Measurements from ENCODE around the gene PHACTR4. TPM values are rescaled to one million over a fixed set of nuclear protein-coding genes. Genes with fewer than 3 reads are reported as not detected.
"Not testable (repeated sequence)": the region's sequence is repeated elsewhere in the genome, so short reads cannot be mapped to it uniquely, and the experiment has no call there.

PHACTR4 gene
- total and polyA plus RNA-seq, 5 donors from 2014 or later: 4.9 to 29.4 (median 5.1) TPM

GRCh38 chr1:28518745-28519341 is 149.3 kb downstream of the PHACTR4 start:
- H3K4me1 Mint-ChIP-seq: peaks cover 7 to 57% (median 26%) of the 10 kb centered on the region in 4 donors
- peak overlapping the region; percentile 79 to 86 (median 80) for H3K27ac Mint-ChIP-seq
- ATAC-seq (ENCODE audit: low read depth in 2 of 2) (no peak), DNase-seq (peak in 1 of 3 donors; percentile 68)
- Histone ChIP-seq H3K36me3 (ENCODE audit: control insufficient read depth, insufficient read depth, low read length) (peaks cover 1% of the 10 kb centered on the region), H3K4me3 (ENCODE audit: low read depth, low read length) (peak overlapping the region; percentile 67), H3K27me3 (ENCODE audit: control insufficient read depth, insufficient read depth, low read length) (no peaks in the 10 kb centered on the region), H3K9me3 (ENCODE audit: control insufficient read depth in 2 of 2, low read length in 2 of 2) (no peaks in the 10 kb centered on the region), H3K4me1 (ENCODE audit: control insufficient read depth, insufficient read depth, low read length, poor library complexity, severe bottlenecking) (peaks cover 18% of the 10 kb centered on the region), H3K27ac (ENCODE audit: insufficient read depth, low read length, poor library complexity, severe bottlenecking) (peak overlapping the region; percentile 45)
- no peaks in the 10 kb centered on the region for H3K27me3 Mint-ChIP-seq
- H3K4me3 Mint-ChIP-seq: peak overlapping the region; percentile 79 to 98 (median 92)
- peaks cover 8% of the 10 kb centered on the region for H3K36me3 Mint-ChIP-seq
- peaks cover 0 to 2% (median 0%) of the 10 kb centered on the region in 7 donors for H3K9me3 Mint-ChIP-seq

GRCh38 chr1:28519946-28520725 is 150.6 kb downstream of the PHACTR4 start:
- H3K9me3 ChIP-seq (ENCODE audit: control insufficient read depth in 2 of 2, low read length in 2 of 2): no peaks in the 10 kb centered on the region
- no peaks in the 10 kb centered on the region for H3K27me3 ChIP-seq (ENCODE audit: control insufficient read depth, insufficient read depth, low read length)
- ATAC-seq (ENCODE audit: low read depth in 2 of 2) (no peak), DNase-seq (no peak)
- Mint-ChIP-seq H3K4me3 (peak overlapping the region in 3 of 4 donors; percentile 4 to 86 (median 56)), H3K27ac (peak overlapping the region in 2 of 3 donors; percentile 26 to 43), H3K36me3 (peaks cover 4% of the 10 kb centered on the region), H3K4me1 (peaks cover 7 to 53% (median 27%) of the 10 kb centered on the region in 4 donors), H3K9me3 (peaks cover 0 to 2% (median 0%) of the 10 kb centered on the region in 7 donors), H3K27me3 (no peaks in the 10 kb centered on the region)
- H3K4me1 ChIP-seq (ENCODE audit: control insufficient read depth, insufficient read depth, low read length, poor library complexity, severe bottlenecking): peaks cover 18% of the 10 kb centered on the region
- no peaks in the 10 kb centered on the region for H3K36me3 ChIP-seq (ENCODE audit: control insufficient read depth, insufficient read depth, low read length)
- H3K4me3 ChIP-seq (ENCODE audit: low read depth, low read length): no peak overlapping the region
- no peak overlapping the region for H3K27ac ChIP-seq (ENCODE audit: insufficient read depth, low read length, poor library complexity, severe bottlenecking)

GRCh38 chr1:28520796-28521195 is 151.3 kb downstream of the PHACTR4 start:
- H3K36me3 Mint-ChIP-seq; H3K9me3 Mint-ChIP-seq; H3K9me3 ChIP-seq (ENCODE audit: control insufficient read depth in 2 of 2, low read length in 2 of 2); H3K36me3 ChIP-seq (ENCODE audit: control insufficient read depth, insufficient read depth, low read length); ATAC-seq (ENCODE audit: low read depth in 2 of 2); H3K27ac ChIP-seq (ENCODE audit: insufficient read depth, low read length, poor library complexity, severe bottlenecking); H3K4me3 Mint-ChIP-seq; DNase-seq; H3K27me3 Mint-ChIP-seq; H3K27me3 ChIP-seq (ENCODE audit: control insufficient read depth, insufficient read depth, low read length); H3K4me3 ChIP-seq (ENCODE audit: low read depth, low read length): not testable (repeated sequence)
- Mint-ChIP-seq H3K27ac (peak overlapping the region in 1 of 3 donors; percentile 26), H3K4me1 (peaks cover 7 to 53% (median 27%) of the 10 kb centered on the region in 4 donors)
- peaks cover 18% of the 10 kb centered on the region for H3K4me1 ChIP-seq (ENCODE audit: control insufficient read depth, insufficient read depth, low read length, poor library complexity, severe bottlenecking)

DNA sequence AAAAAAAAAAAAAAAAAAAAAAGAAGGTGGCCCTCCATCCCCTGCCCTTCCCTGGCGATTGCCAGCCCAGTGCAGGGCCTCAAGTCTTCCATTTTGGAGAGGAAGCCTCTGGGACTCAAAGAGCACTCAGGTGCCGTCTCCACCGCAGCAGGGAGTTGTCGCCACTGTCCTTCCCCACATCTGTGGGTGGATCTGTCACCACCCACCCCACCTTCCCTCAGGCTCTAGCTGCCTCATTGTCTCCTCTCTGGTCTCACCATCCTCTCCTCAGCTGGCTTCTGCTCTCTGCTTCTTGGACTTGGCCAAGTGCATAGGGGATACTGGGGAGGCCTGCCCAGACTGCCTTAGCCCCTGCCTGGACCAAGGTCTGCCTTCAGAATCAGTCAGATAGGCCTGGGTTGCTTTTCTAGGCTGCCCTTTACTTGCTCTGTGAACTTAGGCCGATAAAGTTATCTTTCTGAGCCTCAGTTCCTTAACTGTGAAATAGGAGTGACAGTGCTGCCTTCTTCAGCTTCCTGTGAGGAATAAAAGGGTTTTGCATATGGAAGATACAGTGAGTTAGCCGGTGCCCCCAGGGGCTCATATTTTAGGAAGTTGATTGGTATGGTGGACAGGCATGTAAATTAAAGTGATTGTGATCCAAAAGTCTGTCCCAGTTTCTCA is 152.1 kb downstream of the PHACTR4 start:
- ATAC-seq (ENCODE audit: low read depth in 2 of 2): no peak
- no peaks in the 10 kb centered on the region for H3K36me3 ChIP-seq (ENCODE audit: control insufficient read depth, insufficient read depth, low read length)
- peaks cover 0 to 2% (median 0%) of the 10 kb centered on the region in 7 donors for H3K9me3 Mint-ChIP-seq
- H3K27me3 ChIP-seq (ENCODE audit: control insufficient read depth, insufficient read depth, low read length): no peaks in the 10 kb centered on the region
- no peak for DNase-seq
- H3K27me3 Mint-ChIP-seq: no peaks in the 10 kb centered on the region
- no peak overlapping the region for H3K27ac ChIP-seq (ENCODE audit: insufficient read depth, low read length, poor library complexity, severe bottlenecking)
- H3K4me3 ChIP-seq (ENCODE audit: low read depth, low read length): no peak overlapping the region
- H3K9me3 ChIP-seq (ENCODE audit: control insufficient read depth in 2 of 2, low read length in 2 of 2): no peaks in the 10 kb centered on the region
- H3K4me3 Mint-ChIP-seq: peak overlapping the region in 2 of 4 donors; percentile 76 to 83
- peaks cover 18% of the 10 kb centered on the region for H3K4me1 ChIP-seq (ENCODE audit: control insufficient read depth, insufficient read depth, low read length, poor library complexity, severe bottlenecking)
- H3K36me3 Mint-ChIP-seq: peaks cover 4% of the 10 kb centered on the region
- H3K4me1 Mint-ChIP-seq: peaks cover 7 to 51% (median 27%) of the 10 kb centered on the region in 4 donors
- peak overlapping the region in 1 of 3 donors; percentile 70 for H3K27ac Mint-ChIP-seq

GRCh38 chr1:28522537-28522936 is 153.0 kb downstream of the PHACTR4 start:
- H3K27me3 Mint-ChIP-seq; H3K4me3 ChIP-seq (ENCODE audit: low read depth, low read length); H3K36me3 ChIP-seq (ENCODE audit: control insufficient read depth, insufficient read depth, low read length); H3K36me3 Mint-ChIP-seq; H3K9me3 ChIP-seq (ENCODE audit: control insufficient read depth in 2 of 2, low read length in 2 of 2); ATAC-seq (ENCODE audit: low read depth in 2 of 2); DNase-seq; H3K27ac ChIP-seq (ENCODE audit: insufficient read depth, low read length, poor library complexity, severe bottlenecking); H3K9me3 Mint-ChIP-seq; H3K4me3 Mint-ChIP-seq; H3K27me3 ChIP-seq (ENCODE audit: control insufficient read depth, insufficient read depth, low read length): not testable (repeated sequence)
- Mint-ChIP-seq H3K4me1 (peaks cover 3 to 43% (median 22%) of the 10 kb centered on the region in 4 donors), H3K27ac (peak overlapping the region in 1 of 3 donors; percentile 74)
- peaks cover 15% of the 10 kb centered on the region for H3K4me1 ChIP-seq (ENCODE audit: control insufficient read depth, insufficient read depth, low read length, poor library complexity, severe bottlenecking)

GRCh38 chr1:28525002-28525642 is 155.6 kb downstream of the PHACTR4 start:
- H3K4me1 Mint-ChIP-seq: peaks cover 0 to 23% (median 15%) of the 10 kb centered on the region in 4 donors
- not testable (repeated sequence) for H3K4me3 Mint-ChIP-seq; H3K9me3 ChIP-seq (ENCODE audit: control insufficient read depth in 2 of 2, low read length in 2 of 2); H3K36me3 ChIP-seq (ENCODE audit: control insufficient read depth, insufficient read depth, low read length); H3K9me3 Mint-ChIP-seq; H3K27me3 Mint-ChIP-seq; H3K27me3 ChIP-seq (ENCODE audit: control insufficient read depth, insufficient read depth, low read length); H3K4me1 ChIP-seq (ENCODE audit: control insufficient read depth, insufficient read depth, low read length, poor library complexity, severe bottlenecking); ATAC-seq (ENCODE audit: low read depth in 2 of 2); H3K36me3 Mint-ChIP-seq; H3K27ac ChIP-seq (ENCODE audit: insufficient read depth, low read length, poor library complexity, severe bottlenecking); H3K4me3 ChIP-seq (ENCODE audit: low read depth, low read length); DNase-seq; H3K27ac Mint-ChIP-seq

DNA sequence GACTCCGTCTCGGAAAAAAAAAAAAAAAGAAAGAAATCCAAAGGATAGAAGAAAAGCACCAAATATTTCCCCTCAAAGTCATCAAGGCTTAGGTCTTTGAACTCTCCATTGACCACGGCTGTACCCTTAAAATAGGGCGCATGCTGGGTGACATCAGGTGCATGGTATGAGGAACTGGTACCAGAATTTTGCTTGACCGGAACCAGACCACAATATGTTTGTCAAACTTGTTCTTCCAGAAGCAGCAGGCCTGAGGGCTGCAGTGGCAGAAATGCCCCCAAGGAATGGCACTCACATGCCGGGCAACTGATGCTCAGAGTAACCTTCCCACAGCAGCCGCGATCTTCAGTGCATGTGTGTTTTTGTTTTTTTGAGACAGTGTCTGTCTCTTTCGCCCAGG is 157.3 kb downstream of the PHACTR4 start:
- Mint-ChIP-seq H3K27ac (no peak overlapping the region), H3K4me1 (peaks cover 0 to 13% (median 10%) of the 10 kb centered on the region in 4 donors), H3K36me3 (peaks cover 10% of the 10 kb centered on the region)

More for the DNA sequence above, 157.3 kb downstream of the PHACTR4 start:
- Histone ChIP-seq H3K36me3 (ENCODE audit: control insufficient read depth, insufficient read depth, low read length) (no peaks in the 10 kb centered on the region), H3K4me1 (ENCODE audit: control insufficient read depth, insufficient read depth, low read length, poor library complexity, severe bottlenecking) (no peaks in the 10 kb centered on the region), H3K9me3 (ENCODE audit: control insufficient read depth in 2 of 2, low read length in 2 of 2) (no peaks in the 10 kb centered on the region), H3K27me3 (ENCODE audit: control insufficient read depth, insufficient read depth, low read length) (no peaks in the 10 kb centered on the region), H3K27ac (ENCODE audit: insufficient read depth, low read length, poor library complexity, severe bottlenecking) (no peak overlapping the region), H3K4me3 (ENCODE audit: low read depth, low read length) (no peak overlapping the region)
- H3K9me3 Mint-ChIP-seq: no peaks in the 10 kb centered on the region
- ATAC-seq (ENCODE audit: low read depth in 2 of 2) (no peak), DNase-seq (no peak)
- no peak overlapping the region for H3K4me3 Mint-ChIP-seq
- H3K27me3 Mint-ChIP-seq: no peaks in the 10 kb centered on the region

Measured in CD4-positive, CD25-positive, alpha-beta regulatory T cell (primary cell).